IPS-NIHi7 (cell line): ENCODE measurements around the gene PLD5.
"Not testable (repeated sequence)": the region's sequence is repeated elsewhere in the genome, so short reads cannot be mapped to it uniquely, and the experiment has no call there.

Experiments
- DNase-seq: peaks from one replicate; pipeline ENCODE4 v3.0.0; 2012; ENCODE audit warnings: mixed read lengths; ENCODE audit errors: extremely low spot score

Gene PLD5

GRCh38 chr1:242059976-242060375 lies 464.5 kb downstream of the PLD5 start:
- no peak for DNase-seq

GRCh38 chr1:242058582-242058981 lies 465.9 kb downstream of the PLD5 start:
- not testable (repeated sequence) for DNase-seq

- not testable (repeated sequence) for DNase-seq
These were observed 466.3 kb downstream of the PLD5 start for GRCh38 chr1:242058181-242058580.

GRCh38 chr1:242057745-242058115 lies 466.8 kb downstream of the PLD5 start:
- peak; percentile 40 for DNase-seq

- no peak for DNase-seq
These were observed 467.3 kb downstream of the PLD5 start for GRCh38 chr1:242056988-242057744.

GRCh38 chr1:242055749-242056320 lies 468.7 kb downstream of the PLD5 start:
- no peak for DNase-seq

GRCh38 chr1:242043165-242043564 lies 481.3 kb downstream of the PLD5 start:
- DNase-seq: no peak

GRCh38 chr1:242034392-242034791 lies 490.1 kb downstream of the PLD5 start:
- no peak for DNase-seq

GRCh38 chr1:242033447-242033846 lies 491.1 kb downstream of the PLD5 start:
- DNase-seq: no peak
